ENCODE data around the gene VMP1.
"Not testable (repeated sequence)": the region's sequence is repeated elsewhere in the genome, so short reads cannot be mapped to it uniquely, and the experiment has no call there.

DNA sequence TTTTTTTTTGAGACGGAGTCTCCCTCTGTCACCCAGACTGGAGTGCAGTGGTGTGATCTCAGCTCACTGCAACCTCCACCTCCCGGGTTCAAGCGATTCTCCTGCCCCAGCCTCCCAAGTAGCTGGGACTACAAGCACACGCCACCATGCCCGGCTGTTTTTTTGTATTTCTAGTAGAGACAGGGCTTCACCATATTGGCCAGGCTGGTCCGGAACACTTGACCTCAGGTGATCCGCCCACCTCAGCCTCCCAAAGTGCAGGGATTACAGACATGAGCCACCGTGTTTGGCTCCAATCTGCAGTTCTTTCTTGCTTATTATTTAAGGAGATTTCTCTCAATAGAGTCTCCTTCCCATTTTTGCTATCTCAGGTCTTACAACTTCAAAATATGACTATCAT, 82.4 kb downstream of the VMP1 start:
- TF ChIP-seq, protein P1, sequence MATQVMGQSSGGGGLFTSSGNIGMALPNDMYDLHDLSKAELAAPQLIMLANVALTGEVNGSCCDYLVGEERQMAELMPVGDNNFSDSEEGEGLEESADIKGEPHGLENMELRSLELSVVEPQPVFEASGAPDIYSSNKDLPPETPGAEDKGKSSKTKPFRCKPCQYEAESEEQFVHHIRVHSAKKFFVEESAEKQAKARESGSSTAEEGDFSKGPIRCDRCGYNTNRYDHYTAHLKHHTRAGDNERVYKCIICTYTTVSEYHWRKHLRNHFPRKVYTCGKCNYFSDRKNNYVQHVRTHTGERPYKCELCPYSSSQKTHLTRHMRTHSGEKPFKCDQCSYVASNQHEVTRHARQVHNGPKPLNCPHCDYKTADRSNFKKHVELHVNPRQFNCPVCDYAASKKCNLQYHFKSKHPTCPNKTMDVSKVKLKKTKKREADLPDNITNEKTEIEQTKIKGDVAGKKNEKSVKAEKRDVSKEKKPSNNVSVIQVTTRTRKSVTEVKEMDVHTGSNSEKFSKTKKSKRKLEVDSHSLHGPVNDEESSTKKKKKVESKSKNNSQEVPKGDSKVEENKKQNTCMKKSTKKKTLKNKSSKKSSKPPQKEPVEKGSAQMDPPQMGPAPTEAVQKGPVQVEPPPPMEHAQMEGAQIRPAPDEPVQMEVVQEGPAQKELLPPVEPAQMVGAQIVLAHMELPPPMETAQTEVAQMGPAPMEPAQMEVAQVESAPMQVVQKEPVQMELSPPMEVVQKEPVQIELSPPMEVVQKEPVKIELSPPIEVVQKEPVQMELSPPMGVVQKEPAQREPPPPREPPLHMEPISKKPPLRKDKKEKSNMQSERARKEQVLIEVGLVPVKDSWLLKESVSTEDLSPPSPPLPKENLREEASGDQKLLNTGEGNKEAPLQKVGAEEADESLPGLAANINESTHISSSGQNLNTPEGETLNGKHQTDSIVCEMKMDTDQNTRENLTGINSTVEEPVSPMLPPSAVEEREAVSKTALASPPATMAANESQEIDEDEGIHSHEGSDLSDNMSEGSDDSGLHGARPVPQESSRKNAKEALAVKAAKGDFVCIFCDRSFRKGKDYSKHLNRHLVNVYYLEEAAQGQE (IDR thresholded peaks at IDR 0.05): not testable (repeated sequence)
- TF ChIP-seq, protein P2, sequence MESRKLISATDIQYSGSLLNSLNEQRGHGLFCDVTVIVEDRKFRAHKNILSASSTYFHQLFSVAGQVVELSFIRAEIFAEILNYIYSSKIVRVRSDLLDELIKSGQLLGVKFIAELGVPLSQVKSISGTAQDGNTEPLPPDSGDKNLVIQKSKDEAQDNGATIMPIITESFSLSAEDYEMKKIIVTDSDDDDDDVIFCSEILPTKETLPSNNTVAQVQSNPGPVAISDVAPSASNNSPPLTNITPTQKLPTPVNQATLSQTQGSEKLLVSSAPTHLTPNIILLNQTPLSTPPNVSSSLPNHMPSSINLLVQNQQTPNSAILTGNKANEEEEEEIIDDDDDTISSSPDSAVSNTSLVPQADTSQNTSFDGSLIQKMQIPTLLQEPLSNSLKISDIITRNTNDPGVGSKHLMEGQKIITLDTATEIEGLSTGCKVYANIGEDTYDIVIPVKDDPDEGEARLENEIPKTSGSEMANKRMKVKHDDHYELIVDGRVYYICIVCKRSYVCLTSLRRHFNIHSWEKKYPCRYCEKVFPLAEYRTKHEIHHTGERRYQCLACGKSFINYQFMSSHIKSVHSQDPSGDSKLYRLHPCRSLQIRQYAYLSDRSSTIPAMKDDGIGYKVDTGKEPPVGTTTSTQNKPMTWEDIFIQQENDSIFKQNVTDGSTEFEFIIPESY (IDR thresholded peaks at IDR 0.05): not testable (repeated sequence)
- TF ChIP-seq, protein P3, sequence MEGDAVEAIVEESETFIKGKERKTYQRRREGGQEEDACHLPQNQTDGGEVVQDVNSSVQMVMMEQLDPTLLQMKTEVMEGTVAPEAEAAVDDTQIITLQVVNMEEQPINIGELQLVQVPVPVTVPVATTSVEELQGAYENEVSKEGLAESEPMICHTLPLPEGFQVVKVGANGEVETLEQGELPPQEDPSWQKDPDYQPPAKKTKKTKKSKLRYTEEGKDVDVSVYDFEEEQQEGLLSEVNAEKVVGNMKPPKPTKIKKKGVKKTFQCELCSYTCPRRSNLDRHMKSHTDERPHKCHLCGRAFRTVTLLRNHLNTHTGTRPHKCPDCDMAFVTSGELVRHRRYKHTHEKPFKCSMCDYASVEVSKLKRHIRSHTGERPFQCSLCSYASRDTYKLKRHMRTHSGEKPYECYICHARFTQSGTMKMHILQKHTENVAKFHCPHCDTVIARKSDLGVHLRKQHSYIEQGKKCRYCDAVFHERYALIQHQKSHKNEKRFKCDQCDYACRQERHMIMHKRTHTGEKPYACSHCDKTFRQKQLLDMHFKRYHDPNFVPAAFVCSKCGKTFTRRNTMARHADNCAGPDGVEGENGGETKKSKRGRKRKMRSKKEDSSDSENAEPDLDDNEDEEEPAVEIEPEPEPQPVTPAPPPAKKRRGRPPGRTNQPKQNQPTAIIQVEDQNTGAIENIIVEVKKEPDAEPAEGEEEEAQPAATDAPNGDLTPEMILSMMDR (IDR thresholded peaks at IDR 0.05; ENCODE audit: low read depth, low read length, missing input control): not testable (repeated sequence)
- not testable (repeated sequence) for TF ChIP-seq JUND (IDR thresholded peaks at IDR 0.05); SP1 (IDR thresholded peaks at IDR 0.05); TAF1 (conservative IDR thresholded peaks at IDR 0.05); RAD21 (IDR thresholded peaks at IDR 0.05)
- TF ChIP-seq, protein P4, sequence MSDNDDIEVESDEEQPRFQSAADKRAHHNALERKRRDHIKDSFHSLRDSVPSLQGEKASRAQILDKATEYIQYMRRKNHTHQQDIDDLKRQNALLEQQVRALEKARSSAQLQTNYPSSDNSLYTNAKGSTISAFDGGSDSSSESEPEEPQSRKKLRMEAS (IDR thresholded peaks at IDR 0.05): not testable (repeated sequence)
- TF ChIP-seq, protein P5, sequence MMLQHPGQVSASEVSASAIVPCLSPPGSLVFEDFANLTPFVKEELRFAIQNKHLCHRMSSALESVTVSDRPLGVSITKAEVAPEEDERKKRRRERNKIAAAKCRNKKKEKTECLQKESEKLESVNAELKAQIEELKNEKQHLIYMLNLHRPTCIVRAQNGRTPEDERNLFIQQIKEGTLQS (IDR thresholded peaks at IDR 0.05): not testable (repeated sequence)

Data from liver (tissue), 3 donors.